Measurements from ENCODE around the gene LRRC3. TPM values are rescaled to one million over a fixed set of nuclear protein-coding genes. Genes with fewer than 3 reads are reported as not detected.

LRRC3 gene
- polyA plus RNA-seq, 1 of the 3 experiments (the other 2 are of a cell fraction): 2.3 TPM

- no peak for DNase-seq
- 32% methylated on average over 4 of the region's 4 CpGs for WGBS (ENCODE audit: low lambda C conversion rate)
- CTCF ChIA-PET: interaction anchor here (0.9 kb wide), 1 partner anchor 10 kb away, joined by 3 read pairs; no protein-coding TSS in a partner anchor
Measured at GRCh38 chr21:44487831-44488230, 32.5 kb downstream of the LRRC3 start.

More at GRCh38 chr21:44487831-44488230, 32.5 kb downstream of the LRRC3 start:
- TF ChIP-seq SMC3 (IDR thresholded peaks at IDR 0.05; ENCODE audit: low read depth, low read length) (no peak), CTCF (IDR thresholded peaks at IDR 0.05) (peak; percentile 60), MAX (IDR thresholded peaks at IDR 0.05; ENCODE audit: low read depth) (no peak), GATA2 (CRISPR knock-in tag; IDR thresholded peaks at IDR 0.05) (no peak), REST (IDR thresholded peaks at IDR 0.05; ENCODE audit: low read depth, low read length) (no peak), USF1 (IDR thresholded peaks at IDR 0.05; ENCODE audit: borderline replicate concordance, low read depth) (no peak)
- no peak overlapping the region for H3K4me2 ChIP-seq
- no peak overlapping the region; a peak in 1 of 4 replicates for H3K4me3 ChIP-seq (ENCODE audit: low read depth in 2 of 2, low read length in 1 of 2)
- H3K36me3 ChIP-seq (replicated peaks in 1 of 2; ENCODE audit: control insufficient read depth in 1 of 2, insufficient read depth in 2 of 2, low read length in 1 of 2): no peaks in the 10 kb centered on the region
- no peaks in the 10 kb centered on the region for H3F3A ChIP-seq (replicated peaks; ENCODE audit: insufficient read depth)
- no peaks in the 10 kb centered on the region for H3K9me2 ChIP-seq
- H3K79me2 ChIP-seq (ENCODE audit: insufficient read depth): peaks cover 6% of the 10 kb centered on the region; the same call in 1 of the 2 replicates
- peaks cover 8% of the 10 kb centered on the region; the same call in 1 of the 2 replicates for H3K27me3 ChIP-seq (ENCODE audit: insufficient read depth)
- POLR2A ChIA-PET: no interaction called here
- H3K9ac ChIP-seq: no peak overlapping the region
- no peaks in the 10 kb centered on the region for H3K4me1 ChIP-seq (ENCODE audit: control insufficient read depth in 1 of 2, insufficient read depth in 2 of 2, low read depth in 1 of 2, low read length in 1 of 2)
- H2AFZ ChIP-seq (ENCODE audit: low read depth): no peak overlapping the region
- H4K20me1 ChIP-seq (ENCODE audit: insufficient read depth): no peaks in the 10 kb centered on the region
- H3K9me3 ChIP-seq: peaks cover 7% of the 10 kb centered on the region; the same call in 1 of the 2 replicates
- H3K27ac ChIP-seq (ENCODE audit: low read depth in 2 of 2, low read length in 1 of 2): no peak overlapping the region

Measured in SK-N-SH (cell line).